Endodermal cell (in vitro differentiated cells): ENCODE data around the gene SLC12A2. TPM values are rescaled to one million over a fixed set of nuclear protein-coding genes. Genes with fewer than 3 reads are reported as not detected.

ENCODE experiments used
- DNase-seq: peaks from one replicate; pipeline ENCODE4 v3.0.0-alpha.2; 2017
- H3K27ac ChIP-seq: 2 replicates; pipeline ENCODE4 v1.5.1; 2013; ENCODE audit warnings: mild to moderate bottlenecking, low read depth, low read length, moderate library complexity
- H3K27me3 ChIP-seq: 2 replicates; pipeline ENCODE4 v1.6.1; 2013; ENCODE audit warnings: mild to moderate bottlenecking, low read length, moderate library complexity; ENCODE audit not compliant: insufficient read depth, control insufficient read depth, poor library complexity, severe bottlenecking
- H3K36me3 ChIP-seq: 2 replicates; pipeline ENCODE4 v1.7.0; 2013; ENCODE audit warnings: mild to moderate bottlenecking, low read length, moderate library complexity; ENCODE audit not compliant: control insufficient read depth, insufficient read depth
- H3K4me1 ChIP-seq: one replicate; pipeline ENCODE4 v1.7.0; 2013; ENCODE audit warnings: low read length; ENCODE audit not compliant: control insufficient read depth, insufficient read depth
- H3K4me3 ChIP-seq: 2 replicates; pipeline ENCODE4 v1.5.1; 2013; ENCODE audit warnings: mild to moderate bottlenecking, low read length, moderate library complexity
- H3K9ac ChIP-seq: 2 replicates; pipeline ENCODE4 v1.6.1; 2013; ENCODE audit warnings: mild to moderate bottlenecking, low read length, moderate library complexity; ENCODE audit not compliant: poor library complexity, severe bottlenecking; ENCODE audit errors: extremely low read depth
- H3K9me3 ChIP-seq: 2 replicates; pipeline ENCODE4 v1.6.1; 2013; ENCODE audit warnings: mild to moderate bottlenecking, low read length, moderate library complexity; ENCODE audit not compliant: control insufficient read depth
- H3K27ac Mint-ChIP-seq: 2 replicates; pipeline ENCODE4 v1.8.0; 2020; ENCODE audit warnings: mixed read lengths
- H3K27me3 Mint-ChIP-seq: 2 replicates; pipeline ENCODE4 v1.8.0; 2021; ENCODE audit warnings: mild to moderate bottlenecking, mixed read lengths; ENCODE audit not compliant: insufficient read depth
- H3K36me3 Mint-ChIP-seq: 2 replicates; pipeline ENCODE4 v1.8.0; 2020; ENCODE audit warnings: low read depth, mixed read lengths
- H3K4me1 Mint-ChIP-seq: 2 replicates; pipeline ENCODE4 v1.8.0; 2020; ENCODE audit warnings: mixed read lengths
- H3K4me3 Mint-ChIP-seq: 2 replicates; pipeline ENCODE4 v1.8.0; 2020; ENCODE audit warnings: mild to moderate bottlenecking, moderate library complexity, mixed read lengths
- H3K9me3 Mint-ChIP-seq: 2 replicates; pipeline ENCODE4 v1.8.0; 2020; ENCODE audit warnings: mild to moderate bottlenecking, mixed read lengths
- WGBS, 2 experiments: methylation state at CpG; one replicate each; pipeline versions ENCODE4 v1.1.5 to v1.1.7; 2013; ENCODE audit warnings: missing lambda C conversion rate in 2 of 2, mixed read lengths in 1 of 2; ENCODE audit not compliant: insufficient coverage in 1 of 2, insufficient read length in 1 of 2; 5-methylcytosine and 5-hydroxymethylcytosine counted together
- total RNA-seq, 2 donors: library from RNA; stranded (reverse); fragmentation: NEBNext Ultra II Directional in 1 of 2; extraction: Animal tissue kit (Norgen Biotek cat#: 25700) in 1 of 2; gene quantifications; 2 replicates in 1 of 2; 3 replicates in 1 of 2; pipeline ENCODE4 v1.2.1, GENCODE V29; 2021
- TF ChIP-seq, protein P1 (sequence below): fragments of 200-600 bp; sonication (generic); conservative IDR thresholded peaks from 2 replicates; pipeline ENCODE4 v1.5.0; 2021; ENCODE audit warnings: antibody characterized with exemption, mild to moderate bottlenecking

SLC12A2 gene
- total RNA-seq, 2 donors from 2014 or later, result 16.7 to 25.1 TPM

DNA sequence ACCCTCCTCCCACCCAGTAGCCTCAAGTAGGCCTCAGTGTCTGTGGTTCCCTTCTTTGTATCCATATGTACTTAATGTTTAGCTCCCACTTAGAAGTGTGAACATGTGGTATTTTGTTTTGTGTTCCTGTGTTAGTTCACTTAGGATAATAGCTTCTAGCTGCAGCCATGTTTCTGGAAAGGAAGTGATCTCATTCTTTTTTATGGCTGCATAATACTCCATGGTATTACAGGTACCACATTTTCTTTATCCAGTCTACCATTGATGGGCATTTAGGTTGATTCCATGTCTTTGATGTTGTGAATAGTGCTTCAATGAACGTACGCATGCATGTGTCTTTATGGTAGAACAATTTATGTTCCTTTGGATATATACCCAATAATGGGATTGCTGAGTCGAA lies 74.8 kb downstream of the SLC12A2 start:
- WGBS, 2 experiments, result 79 to 98% methylated on average over 3 of the region's 3 CpGs
- Histone ChIP-seq H3K9ac (no peak overlapping the region), H3K4me1 (no peaks in the 10 kb centered on the region), H3K9me3 (peaks cover 7% of the 10 kb centered on the region), H3K27me3 (peaks cover 7% of the 10 kb centered on the region), H3K4me3 (no peak overlapping the region), H3K36me3 (peaks cover 7% of the 10 kb centered on the region), H3K27ac (no peak overlapping the region)
- H3K27me3 Mint-ChIP-seq, result peaks cover 2% of the 10 kb centered on the region
- TF ChIP-seq, protein P1, sequence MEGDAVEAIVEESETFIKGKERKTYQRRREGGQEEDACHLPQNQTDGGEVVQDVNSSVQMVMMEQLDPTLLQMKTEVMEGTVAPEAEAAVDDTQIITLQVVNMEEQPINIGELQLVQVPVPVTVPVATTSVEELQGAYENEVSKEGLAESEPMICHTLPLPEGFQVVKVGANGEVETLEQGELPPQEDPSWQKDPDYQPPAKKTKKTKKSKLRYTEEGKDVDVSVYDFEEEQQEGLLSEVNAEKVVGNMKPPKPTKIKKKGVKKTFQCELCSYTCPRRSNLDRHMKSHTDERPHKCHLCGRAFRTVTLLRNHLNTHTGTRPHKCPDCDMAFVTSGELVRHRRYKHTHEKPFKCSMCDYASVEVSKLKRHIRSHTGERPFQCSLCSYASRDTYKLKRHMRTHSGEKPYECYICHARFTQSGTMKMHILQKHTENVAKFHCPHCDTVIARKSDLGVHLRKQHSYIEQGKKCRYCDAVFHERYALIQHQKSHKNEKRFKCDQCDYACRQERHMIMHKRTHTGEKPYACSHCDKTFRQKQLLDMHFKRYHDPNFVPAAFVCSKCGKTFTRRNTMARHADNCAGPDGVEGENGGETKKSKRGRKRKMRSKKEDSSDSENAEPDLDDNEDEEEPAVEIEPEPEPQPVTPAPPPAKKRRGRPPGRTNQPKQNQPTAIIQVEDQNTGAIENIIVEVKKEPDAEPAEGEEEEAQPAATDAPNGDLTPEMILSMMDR, result no peak
- no peak overlapping the region for H3K27ac Mint-ChIP-seq
- peaks cover 8% of the 10 kb centered on the region for H3K9me3 Mint-ChIP-seq
- no peak overlapping the region for H3K4me3 Mint-ChIP-seq
- DNase-seq, result no peak
- H3K4me1 Mint-ChIP-seq, result peaks cover 8% of the 10 kb centered on the region
- H3K36me3 Mint-ChIP-seq, result peaks cover 35% of the 10 kb centered on the region

DNA sequence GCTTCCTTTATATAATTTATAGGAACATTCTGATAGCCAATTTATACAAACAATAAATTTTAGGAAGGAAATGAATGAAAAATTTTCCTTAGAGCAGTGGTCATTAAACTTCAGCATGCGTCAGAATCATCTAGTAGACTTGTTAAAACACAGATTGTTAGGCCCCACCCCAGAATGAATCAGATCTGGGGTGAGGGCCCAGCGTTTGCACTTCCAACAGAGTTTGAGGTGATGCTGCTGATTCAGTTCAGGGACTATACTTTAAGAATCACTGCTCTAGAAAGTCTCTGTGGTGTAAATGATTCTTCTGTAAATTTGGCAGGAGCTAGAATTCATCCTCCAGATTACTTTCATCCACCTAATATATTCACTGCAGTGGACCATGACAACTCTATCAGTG lies 80.4 kb downstream of the SLC12A2 start:
- Histone ChIP-seq H3K27me3 (no peaks in the 10 kb centered on the region), H3K4me1 (peaks cover under 1% of the 10 kb centered on the region), H3K9ac (no peak overlapping the region), H3K4me3 (no peak overlapping the region), H3K9me3 (no peaks in the 10 kb centered on the region), H3K36me3 (peaks cover 14% of the 10 kb centered on the region), H3K27ac (no peak overlapping the region)
- Mint-ChIP-seq H3K36me3 (peaks cover 26% of the 10 kb centered on the region), H3K4me3 (no peak overlapping the region), H3K9me3 (peaks cover 8% of the 10 kb centered on the region), H3K27me3 (no peaks in the 10 kb centered on the region), H3K27ac (no peak overlapping the region), H3K4me1 (peaks cover 10% of the 10 kb centered on the region)
- no peak for DNase-seq
- TF ChIP-seq, protein P1, result no peak
- 90 to 100% methylated on average over 1 to 2 of the region's 2 CpGs for WGBS, 2 experiments

DNA sequence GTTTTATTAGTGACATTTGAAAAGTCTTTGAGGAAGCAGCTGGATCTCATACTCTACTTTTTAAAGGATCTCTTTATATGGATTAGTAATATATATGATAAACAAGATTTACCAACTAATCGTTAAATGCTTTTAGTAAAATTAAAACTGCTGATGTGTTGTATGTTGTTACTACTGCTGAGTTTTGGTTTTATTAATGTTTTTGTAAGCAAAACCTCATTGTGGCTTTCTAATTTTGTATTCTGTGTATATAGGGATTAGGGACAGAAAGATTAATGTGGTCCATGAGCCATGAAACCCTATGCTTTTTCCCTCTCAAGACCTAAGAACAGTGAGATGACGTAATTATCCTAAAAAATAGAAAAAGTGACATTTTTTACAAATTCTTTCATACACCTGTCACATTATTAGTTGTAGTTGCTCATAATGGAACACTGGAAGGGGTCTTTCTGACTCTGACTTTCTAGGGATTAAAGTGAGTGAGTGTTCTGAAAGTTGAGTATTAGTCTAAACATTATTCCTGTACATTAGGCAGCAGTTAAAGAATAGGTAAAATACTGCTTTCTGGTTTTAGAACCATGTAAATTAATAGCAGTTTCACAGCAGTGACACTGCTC lies 85.9 kb downstream of the SLC12A2 start:
- Histone ChIP-seq H3K4me1 (peaks cover 12% of the 10 kb centered on the region), H3K27me3 (no peaks in the 10 kb centered on the region), H3K9ac (no peak overlapping the region), H3K27ac (no peak overlapping the region), H3K36me3 (peaks cover 10% of the 10 kb centered on the region), H3K4me3 (no peak overlapping the region), H3K9me3 (peaks cover 15% of the 10 kb centered on the region)
- Mint-ChIP-seq H3K4me1 (peaks cover 13% of the 10 kb centered on the region), H3K36me3 (peaks cover 17% of the 10 kb centered on the region), H3K27me3 (no peaks in the 10 kb centered on the region), H3K4me3 (no peak overlapping the region), H3K27ac (no peak overlapping the region), H3K9me3 (peaks cover 6% of the 10 kb centered on the region)
- DNase-seq, result no peak
- TF ChIP-seq, protein P1, result no peak
- WGBS, 2 experiments, result 100% methylated on average over 2 of the region's 2 CpGs; no CpG with 5 or more reads in 1 of the 2 experiments
